OCI-LY3 (cell line): Measurements from ENCODE around the gene NFIA.

ENCODE experiments used
- H2AFZ ChIP-seq: fragments of 200-600, 300-600 bp; shearing (Covaris generic); 2 replicates; pipeline ENCODE4 v1.6.0; 2014; ENCODE audit warnings: antibody characterized with exemption, low read depth, low read length
- H3K27ac ChIP-seq: fragments of 200-600, 300-600 bp; sonication (generic); 2 replicates; pipeline ENCODE4 v1.5.1; 2014; ENCODE audit warnings: mild to moderate bottlenecking, low read length, moderate library complexity, mixed read lengths
- H3K27me3 ChIP-seq: fragments of 200-600, 300-600 bp; sonication (generic); 2 replicates; pipeline ENCODE4 v1.6.1; 2014; ENCODE audit warnings: low read depth, low read length, mixed read lengths
- H3K36me3 ChIP-seq: fragments of 200-600, 300-600 bp; sonication (generic); replicated peaks from 2 replicates; pipeline ENCODE3; 2014; ENCODE audit warnings: low read depth, low read length, mixed read lengths
- H3K4me1 ChIP-seq: fragments of 300-600, 200-600 bp; sonication (generic); 2 replicates; pipeline ENCODE4 v1.6.1; 2014; ENCODE audit warnings: low read length, mixed read lengths
- H3K4me2 ChIP-seq: fragments of 200-600, 300-600 bp; sonication (generic); 2 replicates; pipeline ENCODE4 v1.6.1; 2014; ENCODE audit warnings: low read length, mixed read lengths
- H3K4me3 ChIP-seq: fragments of 300-600, 200-600 bp; sonication (generic); 2 replicates; pipeline ENCODE4 v1.5.1; 2014; ENCODE audit warnings: antibody characterized with exemption, mild to moderate bottlenecking, low read length, moderate library complexity
- H3K79me2 ChIP-seq: fragments of 300-600, 200-600 bp; shearing (Covaris generic); 2 replicates; pipeline ENCODE4 v1.6.1; 2014; ENCODE audit warnings: mild to moderate bottlenecking, low read length, mixed read lengths
- H3K9ac ChIP-seq: fragments of 300-600, 200-600 bp; shearing (Covaris generic); 2 replicates; pipeline ENCODE4 v1.6.0; 2014; ENCODE audit warnings: mild to moderate bottlenecking, low read length, moderate library complexity
- H3K9me3 ChIP-seq: fragments of 200-600, 300-600 bp; shearing (Covaris generic); 2 replicates; pipeline ENCODE4 v1.6.1; 2014; ENCODE audit warnings: low read length, mixed read lengths; ENCODE audit not compliant: insufficient read depth
- H4K20me1 ChIP-seq: fragments of 200-600, 300-600 bp; sonication (generic); 2 replicates; pipeline ENCODE4 v1.6.1; 2016; ENCODE audit warnings: low read length, mixed read lengths; ENCODE audit not compliant: insufficient read depth
- CTCF ChIP-seq: fragments of 200-600, 300-600 bp; sonication (generic); IDR thresholded peaks from 2 replicates; pipeline ENCODE4 v1.5.1; 2014; ENCODE audit warnings: antibody characterized with exemption, low read length, low read depth
- EZH2phosphoT487 ChIP-seq: fragments of 200-600 bp; shearing (Covaris generic); IDR thresholded peaks from 2 replicates; pipeline ENCODE4 v1.6.1; 2018; ENCODE audit warnings: antibody characterized with exemption, mixed run types, low read depth

NFIA gene

DNA sequence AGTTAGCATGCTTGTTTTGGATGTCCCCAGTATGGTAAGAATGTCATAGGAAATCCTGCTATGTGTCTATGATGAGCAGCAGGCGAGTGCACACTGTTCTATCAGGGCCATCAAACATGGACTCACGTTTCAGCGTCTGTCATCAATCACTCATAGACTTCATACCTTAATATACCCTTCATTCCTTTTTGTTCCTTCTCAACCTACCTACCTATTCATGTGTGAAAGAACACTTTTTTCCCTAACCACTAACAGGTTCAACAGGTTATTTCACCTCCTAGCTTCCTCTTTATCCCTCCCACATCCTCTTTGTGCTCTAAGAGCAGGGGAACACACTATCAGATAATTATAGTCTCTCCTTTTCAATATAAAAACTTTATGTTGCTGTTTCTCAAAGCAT is 342.0 kb downstream of the NFIA start:
- Histone ChIP-seq H3K79me2 (no peaks in the 10 kb centered on the region), H4K20me1 (no peaks in the 10 kb centered on the region), H2AFZ (no peak overlapping the region), H3K27ac (no peak overlapping the region), H3K9me3 (no peaks in the 10 kb centered on the region), H3K9ac (no peak overlapping the region), H3K4me1 (0 out of 2 replicates have a peak, but pooled peaks cover 4% of the 10 kb centered on the region), H3K4me2 (no peak overlapping the region), H3K36me3 (no peaks in the 10 kb centered on the region), H3K4me3 (no peak overlapping the region), H3K27me3 (no peaks in the 10 kb centered on the region)
- TF ChIP-seq EZH2phosphoT487 (no peak), CTCF (no peak)

DNA sequence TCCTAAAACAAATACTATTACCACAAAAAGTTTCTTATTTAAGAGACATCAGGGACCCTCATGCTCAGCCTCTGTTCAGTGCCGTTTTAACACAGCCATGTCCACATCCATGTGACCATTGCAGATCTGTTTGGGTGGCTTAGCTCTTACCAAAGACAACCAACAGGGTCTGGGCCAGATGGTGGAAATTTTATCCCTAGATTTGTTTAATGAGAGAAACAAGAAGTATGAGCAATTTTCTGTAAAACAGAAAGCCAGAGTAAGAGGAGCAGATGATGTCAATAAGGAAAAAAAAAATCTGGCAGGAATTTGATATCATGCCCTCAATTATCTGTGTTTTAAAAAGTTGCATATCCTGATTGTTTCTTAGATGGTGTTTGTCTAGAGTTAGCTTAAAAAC is 342.7 kb downstream of the NFIA start:
- Histone ChIP-seq H3K36me3 (no peaks in the 10 kb centered on the region), H3K79me2 (no peaks in the 10 kb centered on the region), H3K4me3 (no peak overlapping the region), H4K20me1 (no peaks in the 10 kb centered on the region), H3K9me3 (no peaks in the 10 kb centered on the region), H3K27ac (no peak overlapping the region), H3K9ac (no peak overlapping the region), H2AFZ (no peak overlapping the region), H3K4me2 (no peak overlapping the region), H3K4me1 (0 out of 2 replicates have a peak, but pooled peaks cover 4% of the 10 kb centered on the region), H3K27me3 (no peaks in the 10 kb centered on the region)
- TF ChIP-seq CTCF (no peak), EZH2phosphoT487 (no peak)

DNA sequence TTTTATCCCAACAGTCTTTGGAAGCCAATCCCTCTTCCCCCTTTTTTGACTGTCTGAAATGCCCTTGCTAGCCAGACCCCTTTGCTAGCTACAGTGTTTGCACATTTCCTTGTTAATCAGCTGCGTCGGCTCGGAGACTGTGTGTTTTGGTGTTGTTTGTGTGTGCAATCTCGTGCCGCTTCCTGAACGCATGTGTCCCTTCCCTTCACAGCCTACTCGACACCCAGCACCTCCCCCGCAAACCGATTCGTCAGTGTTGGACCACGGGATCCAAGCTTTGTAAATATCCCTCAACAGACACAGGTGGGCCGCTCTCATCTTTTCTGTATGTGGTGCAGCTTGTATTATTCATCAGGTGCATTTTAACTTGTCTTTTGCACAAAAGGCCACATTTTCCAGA is 343.9 kb downstream of the NFIA start:
- Histone ChIP-seq H3K9ac (no peak overlapping the region), H3K4me2 (no peak overlapping the region), H3K4me1 (0 out of 2 replicates have a peak, but pooled peaks cover 4% of the 10 kb centered on the region), H3K36me3 (no peaks in the 10 kb centered on the region), H2AFZ (no peak overlapping the region), H3K27me3 (no peaks in the 10 kb centered on the region), H3K27ac (no peak overlapping the region), H3K79me2 (no peaks in the 10 kb centered on the region), H3K4me3 (no peak overlapping the region), H3K9me3 (no peaks in the 10 kb centered on the region), H4K20me1 (no peaks in the 10 kb centered on the region)
- no peak for TF ChIP-seq EZH2phosphoT487
- TF ChIP-seq CTCF, result no peak

GRCh38 chr1:61426885-61427284 is 344.5 kb downstream of the NFIA start:
- H3K27me3 ChIP-seq, result peaks cover 2% of the 10 kb centered on the region; the same call in 1 of the 2 replicates
- no peaks in the 10 kb centered on the region for H3K36me3 ChIP-seq
- H3K9ac ChIP-seq, result no peak overlapping the region
- TF ChIP-seq CTCF, result no peak
- no peak overlapping the region for H3K4me2 ChIP-seq
- no peak overlapping the region for H3K27ac ChIP-seq
- H4K20me1 ChIP-seq, result no peaks in the 10 kb centered on the region
- H3K4me3 ChIP-seq, result no peak overlapping the region
- no peaks in the 10 kb centered on the region for H3K9me3 ChIP-seq
- H3K79me2 ChIP-seq, result no peaks in the 10 kb centered on the region
- H2AFZ ChIP-seq, result no peak overlapping the region
- 0 out of 2 replicates have a peak, but pooled peaks cover 4% of the 10 kb centered on the region for H3K4me1 ChIP-seq
